GM18867 (cell line): ENCODE data around the gene MRPL47.
A peak's percentile ranks its signal among the peaks of the same experiment; 100 is the strongest.

Experiments
- ATAC-seq: cut with Tn5 transposase; IDR thresholded peaks from one replicate; pipeline ENCODE4 v1.9.1; 2021; ENCODE audit warnings: mild to moderate bottlenecking, moderate library complexity; ENCODE audit not compliant: unreplicated experiment

MRPL47 gene

DNA sequence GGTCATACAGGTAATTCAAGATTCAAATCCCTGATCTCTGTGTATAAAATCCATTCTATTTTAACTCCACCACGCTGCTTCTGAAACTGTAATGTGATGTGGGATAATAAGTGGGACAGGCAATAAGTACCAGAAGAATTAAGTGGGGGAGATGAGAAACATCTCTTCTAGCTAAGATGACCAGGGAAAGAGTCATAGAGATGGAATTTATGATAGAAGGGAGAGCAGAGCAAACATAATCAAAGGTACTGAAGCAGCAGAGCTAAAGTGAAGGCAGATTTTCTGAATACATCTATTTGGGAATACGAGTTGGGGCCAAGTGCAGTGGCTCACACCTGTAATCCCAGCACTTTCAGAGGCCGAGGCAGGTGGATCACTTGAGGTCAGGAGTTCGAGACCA, 4.9 kb downstream of the MRPL47 start:
- ATAC-seq, result no peak

DNA sequence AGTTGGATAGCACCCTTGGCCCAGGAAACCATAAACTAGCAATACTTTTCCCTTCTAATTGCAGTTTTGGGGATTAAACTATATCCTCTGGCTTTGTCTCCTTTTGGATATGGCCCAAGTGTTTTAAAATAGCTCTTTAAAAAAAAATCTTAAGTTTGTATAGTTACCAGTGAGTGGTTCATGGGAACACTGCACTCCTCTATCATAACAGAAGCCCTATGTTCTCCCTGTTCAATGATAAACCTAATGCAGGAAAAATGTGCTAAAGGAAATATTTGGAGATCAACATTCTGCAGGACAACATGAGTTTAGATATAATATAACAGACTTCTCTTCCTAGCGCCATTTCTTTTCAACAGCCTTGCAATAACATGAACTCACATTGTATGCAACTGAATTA, 13.1 kb downstream of the MRPL47 start:
- ATAC-seq, result no peak

DNA sequence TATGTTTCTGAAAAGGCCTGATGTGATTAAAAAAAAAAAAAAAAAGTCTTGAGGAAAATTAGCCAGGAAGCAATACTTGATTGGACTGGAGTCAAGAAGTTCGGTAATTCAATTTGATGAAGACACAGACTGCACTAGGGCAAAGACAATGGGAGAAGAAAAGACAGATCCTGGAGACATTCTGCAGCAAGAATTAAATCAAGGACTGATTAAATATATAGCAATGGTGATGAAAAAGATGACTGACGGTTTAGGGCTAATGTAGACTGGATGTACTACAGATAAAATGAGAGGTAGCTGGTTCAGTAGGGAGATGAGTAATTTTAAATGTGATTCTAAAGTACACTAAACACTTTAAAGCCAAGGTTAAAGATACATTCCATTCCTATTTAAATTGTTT, 13.8 kb downstream of the MRPL47 start:
- no peak for ATAC-seq

DNA sequence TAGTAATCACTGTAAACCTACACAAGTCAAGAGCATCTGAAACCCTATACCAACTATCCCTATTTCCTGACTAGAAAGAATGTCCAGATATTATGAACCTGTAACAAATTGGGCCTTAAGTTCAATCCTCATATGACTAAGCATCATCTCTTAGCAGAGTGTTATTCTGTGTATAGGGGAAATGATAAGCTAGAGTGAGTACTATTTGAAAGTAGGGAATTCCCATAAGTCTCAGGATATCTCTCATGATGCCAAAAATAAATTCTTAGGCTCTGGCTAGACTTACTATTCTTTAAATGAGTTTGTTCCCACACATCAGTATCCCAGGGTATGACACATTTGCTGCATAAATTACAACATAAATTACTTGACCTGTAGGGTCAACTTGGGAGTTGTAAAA, 15.3 kb downstream of the MRPL47 start:
- ATAC-seq, result no peak

DNA sequence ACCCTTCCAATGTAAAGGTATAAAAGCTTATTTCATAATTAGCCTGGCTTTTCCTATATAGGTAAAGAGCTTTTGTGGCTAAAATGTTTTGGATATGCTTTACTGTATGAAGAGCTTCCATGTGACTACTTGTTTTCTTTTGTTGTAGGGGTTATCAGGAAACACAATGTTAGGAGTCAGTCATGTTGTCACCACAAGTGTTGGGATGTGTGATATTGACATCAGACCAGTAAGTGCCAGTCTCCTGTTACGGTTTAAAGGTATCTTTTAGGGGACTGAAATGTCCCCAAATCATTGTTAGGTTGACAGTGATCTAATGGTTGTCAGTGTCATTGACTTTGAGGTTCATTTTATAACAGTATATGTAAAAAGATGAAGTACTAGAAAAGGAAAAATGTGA, 23.4 kb downstream of the MRPL47 start:
- ATAC-seq, result no peak

DNA sequence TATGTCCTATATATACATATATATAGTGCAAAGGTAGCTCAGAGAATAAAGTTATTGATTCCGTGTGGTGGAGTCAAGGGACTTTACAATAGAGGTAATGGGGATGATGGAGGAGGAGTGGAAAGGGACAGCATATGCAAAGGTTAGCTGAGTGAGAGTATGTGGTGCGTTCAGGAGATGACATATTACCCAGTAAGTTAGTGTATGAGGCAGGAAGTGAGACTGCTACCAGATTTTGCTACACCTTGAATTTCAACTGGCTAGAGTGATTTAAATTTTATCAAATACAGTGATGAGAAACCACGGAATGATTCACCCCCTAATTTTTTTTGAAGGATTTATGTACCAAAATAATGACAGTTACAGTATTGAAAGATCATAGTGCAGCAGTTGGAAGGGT, 38.9 kb downstream of the MRPL47 start:
- ATAC-seq, result no peak

DNA sequence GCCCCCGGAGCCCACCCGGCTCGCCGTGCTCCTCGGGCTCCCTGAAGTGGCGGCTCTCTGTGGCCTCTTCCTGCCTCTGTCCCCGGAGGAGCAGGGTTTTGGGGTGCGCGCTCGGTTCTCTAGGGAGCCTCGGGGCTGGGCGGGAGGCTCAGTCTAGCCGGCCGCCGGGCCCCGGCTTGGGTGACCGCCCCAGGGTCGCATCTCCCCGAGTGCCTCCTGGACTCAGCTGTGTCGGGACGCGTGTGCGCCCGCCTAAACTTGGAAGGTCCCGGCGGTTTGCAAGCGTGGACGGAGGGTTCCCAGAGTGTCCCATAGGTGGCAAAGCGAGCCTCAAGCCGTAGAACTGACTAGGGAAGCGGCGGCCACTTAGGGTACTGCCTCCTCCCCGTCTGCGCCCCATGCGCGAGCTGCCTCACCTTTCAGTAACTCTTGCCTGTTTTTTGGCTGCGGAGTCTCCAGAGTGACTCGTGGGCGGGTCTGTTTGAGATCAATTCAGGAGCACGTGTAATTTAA, 41.1 kb downstream of the MRPL47 start:
- ATAC-seq, result peak; percentile 56

DNA sequence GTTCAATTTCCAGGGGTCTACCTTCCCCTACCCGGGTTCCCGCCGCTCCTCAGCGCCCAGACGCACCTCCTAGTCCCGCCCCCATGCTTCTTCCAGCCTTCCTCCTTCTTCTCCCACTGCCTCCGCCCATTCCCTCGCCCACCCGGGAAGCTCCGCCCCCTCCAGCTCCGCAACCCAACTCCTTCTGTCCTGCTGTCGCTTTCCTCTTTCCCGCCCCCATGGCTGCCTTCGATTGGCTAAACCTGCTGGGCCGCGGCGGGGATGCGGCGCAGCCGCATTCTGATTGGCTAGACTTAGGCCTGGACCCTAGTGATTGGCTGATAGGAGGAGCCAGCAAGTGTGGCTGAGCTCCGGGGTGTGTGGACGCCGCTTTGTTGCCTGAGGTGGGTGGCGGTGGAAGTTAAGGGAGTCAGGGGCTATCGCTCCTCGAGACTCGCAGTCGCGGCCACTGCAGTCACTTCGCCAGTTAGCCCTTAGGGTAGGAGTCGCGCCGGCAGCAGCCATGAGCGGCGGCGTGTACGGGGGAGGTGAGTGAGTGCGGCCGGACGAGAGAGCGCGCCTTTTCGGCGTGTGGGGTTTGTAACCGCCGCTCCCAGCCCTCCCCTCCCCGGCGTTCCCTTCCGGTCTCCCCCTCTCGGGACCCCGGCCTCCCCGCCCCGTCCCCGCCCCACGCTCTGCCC, 41.7 kb downstream of the MRPL47 start, which contains the start of gene ACTL6A:
Gene ACTL6A, plus strand, starts transcription at position 336 of the 680 bp plus-strand sequence. Its CDS starts 167 bp downstream, at position 503.
- peak; percentile 94 for ATAC-seq

DNA sequence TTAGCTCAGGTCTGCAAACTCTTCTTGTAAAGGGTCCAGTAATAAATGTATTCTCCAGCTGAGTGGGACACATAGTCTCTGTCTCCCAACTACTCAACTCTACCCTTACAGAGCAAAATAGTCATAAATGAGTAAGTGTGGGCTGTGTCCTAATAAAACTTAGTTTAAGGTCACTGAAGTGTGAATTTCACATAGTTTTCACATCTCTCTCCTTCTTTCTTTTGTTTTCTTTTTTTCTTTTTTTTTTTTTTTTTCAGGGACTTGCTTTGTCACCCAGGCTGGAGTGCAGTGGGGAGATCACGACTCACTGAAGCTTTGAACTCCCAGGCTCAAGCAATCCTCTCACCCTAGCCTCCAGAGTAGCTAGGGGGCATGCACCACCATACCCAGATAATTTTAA, 43.6 kb downstream of the MRPL47 start:
- no peak for ATAC-seq

DNA sequence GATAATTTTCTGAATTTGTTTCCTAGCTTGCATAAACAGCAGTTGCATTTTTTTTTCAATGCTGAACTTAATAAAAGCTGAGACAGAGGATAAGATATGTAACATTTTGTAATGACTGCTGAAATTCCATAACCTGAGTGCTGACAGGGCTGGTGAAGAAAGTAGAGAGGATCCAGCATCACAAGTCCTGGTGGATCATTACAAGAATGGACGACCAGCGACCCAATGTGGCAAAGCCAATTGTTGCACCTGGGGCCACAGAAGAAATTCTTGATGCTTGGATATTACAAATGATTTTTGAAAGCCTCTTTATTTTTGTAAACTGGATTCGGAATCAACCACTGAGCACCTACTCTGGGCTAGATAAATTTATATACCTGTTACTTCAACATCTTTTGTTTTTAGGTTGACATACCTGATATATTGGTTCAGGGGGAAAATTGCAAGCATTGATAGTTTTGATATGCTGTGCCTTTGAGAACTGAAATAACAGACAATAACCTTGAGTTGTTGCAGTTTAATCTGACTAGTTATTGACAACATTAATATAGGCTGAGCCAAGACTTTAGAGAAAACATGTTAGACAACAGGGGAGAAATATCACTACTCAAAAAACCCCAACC, 45.6 kb downstream of the MRPL47 start:
- ATAC-seq, result no peak

DNA sequence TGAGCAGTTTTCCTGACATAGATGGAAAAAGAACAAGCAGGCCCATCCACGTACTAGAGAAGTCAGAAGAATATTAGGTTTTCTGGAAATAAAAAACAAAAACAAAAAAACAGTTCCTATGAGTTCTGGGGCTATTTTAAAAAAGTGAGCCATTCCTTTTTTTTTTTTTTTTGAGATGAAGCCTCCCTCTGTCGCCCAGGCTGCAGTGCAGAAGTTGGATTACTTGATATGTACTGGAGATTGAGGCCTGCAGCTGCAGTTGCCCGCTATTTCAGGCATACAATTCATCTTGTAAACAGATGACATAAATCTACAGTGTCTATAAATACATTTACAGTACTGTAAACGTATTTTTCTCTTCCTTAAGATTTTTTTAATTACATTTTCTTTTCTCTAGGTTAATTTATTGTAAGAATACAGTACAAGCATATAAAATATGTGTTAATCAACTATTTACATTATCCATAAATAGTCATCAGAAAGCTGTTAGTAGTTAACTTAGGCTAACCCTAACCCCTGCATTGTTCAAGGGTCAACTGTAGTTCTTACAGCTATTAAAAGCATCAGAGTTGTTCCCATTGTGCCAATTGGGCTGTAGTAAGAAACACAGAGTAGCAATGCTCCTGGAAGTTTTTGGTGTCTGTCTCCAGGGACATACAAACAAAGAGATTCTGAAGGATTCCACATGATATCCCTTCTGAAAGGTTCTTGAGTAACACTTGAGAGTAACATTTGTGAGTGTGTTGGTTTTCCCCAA, 52.9 kb downstream of the MRPL47 start:
- no peak for ATAC-seq

DNA sequence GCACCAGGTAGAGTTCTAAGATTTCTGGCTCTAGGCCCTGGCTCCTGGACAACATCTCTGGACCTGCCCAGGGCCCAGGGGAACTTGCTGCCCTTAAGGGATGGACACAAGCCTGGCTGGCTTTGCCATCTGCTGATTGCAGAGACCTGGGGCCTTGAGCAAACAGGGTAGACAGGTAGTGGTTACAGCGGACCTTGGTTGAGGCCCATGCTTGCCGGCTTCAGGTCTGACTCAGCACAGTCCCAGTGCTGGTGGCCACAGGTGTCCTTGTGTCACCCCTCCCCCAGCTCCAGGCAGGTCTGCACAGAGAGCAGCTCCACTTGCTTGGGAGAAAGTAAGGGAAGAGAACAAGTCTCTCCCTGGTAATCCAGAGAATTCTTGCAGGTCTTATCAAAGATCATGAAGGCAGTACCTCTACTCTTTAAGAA, 57.6 kb downstream of the MRPL47 start:
- no peak for ATAC-seq

DNA sequence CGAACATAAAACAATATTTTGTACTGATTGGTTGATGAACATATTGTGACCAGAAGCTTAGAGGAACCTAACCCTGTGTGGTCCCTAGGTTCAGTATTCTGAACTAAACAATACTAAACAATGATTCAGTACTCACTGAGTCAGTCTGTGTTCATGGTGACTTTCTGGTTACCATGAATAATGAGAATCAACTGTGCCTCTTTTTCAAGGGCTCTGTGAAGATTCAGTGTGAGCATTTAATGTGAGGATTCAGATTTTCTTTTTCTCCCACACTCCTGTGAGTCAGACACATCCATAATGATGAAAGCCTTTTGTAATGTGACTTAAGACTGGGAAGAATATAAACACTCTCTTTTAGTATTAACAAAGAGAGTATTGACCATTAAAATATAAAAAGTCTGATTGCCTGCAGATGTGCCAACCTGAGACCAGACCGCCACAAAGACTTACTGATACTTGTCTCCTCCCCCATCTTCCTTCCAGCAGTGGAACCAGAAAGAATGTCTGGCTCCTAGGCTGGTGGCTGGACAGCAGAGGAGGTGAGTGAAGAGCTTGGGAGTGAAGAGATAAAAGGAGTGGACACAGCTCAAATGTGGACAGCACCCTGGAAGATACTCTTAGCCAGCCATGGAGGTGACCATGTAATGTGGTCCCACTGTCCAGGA, 59.3 kb downstream of the MRPL47 start:
- ATAC-seq, result no peak

DNA sequence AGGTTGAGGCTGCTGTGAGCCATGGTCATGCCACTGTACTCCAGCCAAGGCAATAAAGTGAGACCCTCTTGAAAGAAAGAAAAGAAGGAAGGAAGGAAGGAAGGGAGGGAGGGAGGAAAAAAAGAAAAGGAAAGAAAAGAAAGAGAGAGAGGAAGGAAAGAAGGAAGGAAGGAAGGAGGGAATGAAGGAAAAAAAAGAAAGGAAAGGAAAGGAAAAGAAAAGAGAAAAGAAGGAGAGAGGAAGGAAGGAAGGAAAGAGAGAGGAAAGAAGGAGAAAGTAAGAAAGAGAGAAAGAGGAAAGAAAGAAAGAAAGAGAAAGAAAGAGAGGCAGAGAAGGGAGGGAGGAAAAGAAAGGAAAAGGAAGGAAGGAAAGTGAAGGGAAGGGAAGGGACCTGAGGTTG, 62.1 kb downstream of the MRPL47 start:
- no peak for ATAC-seq

DNA sequence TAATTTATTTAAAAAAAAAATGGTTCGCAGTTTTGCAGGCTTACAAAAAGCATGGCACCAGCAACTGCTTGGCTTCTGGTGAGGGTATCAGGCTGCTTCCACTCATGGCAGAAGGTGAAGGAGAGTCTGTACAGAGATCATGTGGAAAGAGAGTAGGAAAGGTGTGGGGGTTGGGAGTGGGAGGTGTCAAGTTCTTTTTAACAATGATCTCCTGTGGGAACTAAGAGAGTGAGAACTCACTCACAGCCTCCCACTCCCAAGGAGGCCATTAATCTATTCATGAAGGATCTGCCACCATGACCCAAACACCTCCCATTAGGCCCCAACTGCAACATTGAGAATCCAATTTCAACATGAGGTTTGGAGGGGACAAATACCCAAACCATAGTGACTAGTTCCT, 62.8 kb downstream of the MRPL47 start:
- no peak for ATAC-seq

DNA sequence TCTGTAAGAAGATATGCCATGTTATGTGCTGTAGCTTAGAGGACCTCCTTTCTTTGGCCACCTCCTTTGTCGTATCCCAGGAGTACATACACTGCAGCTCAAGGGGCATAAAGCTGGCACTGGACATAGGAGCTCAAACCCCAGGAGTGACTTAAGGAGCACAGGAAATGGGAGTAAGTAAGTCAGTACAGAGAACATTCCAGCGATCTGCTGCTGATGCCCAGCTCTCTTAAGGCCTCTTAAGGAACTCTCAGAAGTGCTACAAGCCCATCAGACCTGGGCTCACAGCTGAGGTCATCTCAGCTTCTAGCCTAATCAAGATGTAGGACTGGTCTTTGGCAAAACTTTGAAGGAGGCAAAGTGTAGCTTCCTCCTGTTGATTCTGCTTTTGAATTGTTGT, 63.3 kb downstream of the MRPL47 start:
- ATAC-seq, result no peak
